GM11168 (cell line): ENCODE data around the gene FGF12.

Experiments used
- in situ Hi-C: fragments of 300-500 bp; cut with MboI; formaldehyde crosslinking; loops from one replicate; pipeline ENCODE4 v1.12.0; 2022; ENCODE audit warnings: low sequenced_read_pairs; ENCODE audit not compliant: unreplicated experiment

FGF12 gene

DNA sequence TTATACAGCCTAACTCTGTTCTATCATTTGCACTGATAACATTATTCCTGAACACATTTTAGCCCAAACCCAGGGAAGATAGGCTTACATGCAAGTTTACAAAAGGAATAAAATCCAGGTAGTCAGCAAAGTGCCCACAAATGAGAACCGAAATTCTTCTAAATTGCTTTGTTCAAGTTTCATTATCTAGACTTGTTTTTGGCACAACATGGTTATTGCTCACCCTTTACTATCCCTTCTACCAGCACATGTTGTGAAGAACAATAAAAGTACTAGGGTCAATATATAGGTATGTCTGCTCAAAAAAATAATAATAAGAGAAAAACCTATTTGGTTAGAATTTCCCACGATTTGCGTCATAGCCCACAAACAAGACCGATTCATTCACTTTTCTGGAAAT is 430.5 kb downstream of the FGF12 start:
- in situ Hi-C loops, result no loop called here

DNA sequence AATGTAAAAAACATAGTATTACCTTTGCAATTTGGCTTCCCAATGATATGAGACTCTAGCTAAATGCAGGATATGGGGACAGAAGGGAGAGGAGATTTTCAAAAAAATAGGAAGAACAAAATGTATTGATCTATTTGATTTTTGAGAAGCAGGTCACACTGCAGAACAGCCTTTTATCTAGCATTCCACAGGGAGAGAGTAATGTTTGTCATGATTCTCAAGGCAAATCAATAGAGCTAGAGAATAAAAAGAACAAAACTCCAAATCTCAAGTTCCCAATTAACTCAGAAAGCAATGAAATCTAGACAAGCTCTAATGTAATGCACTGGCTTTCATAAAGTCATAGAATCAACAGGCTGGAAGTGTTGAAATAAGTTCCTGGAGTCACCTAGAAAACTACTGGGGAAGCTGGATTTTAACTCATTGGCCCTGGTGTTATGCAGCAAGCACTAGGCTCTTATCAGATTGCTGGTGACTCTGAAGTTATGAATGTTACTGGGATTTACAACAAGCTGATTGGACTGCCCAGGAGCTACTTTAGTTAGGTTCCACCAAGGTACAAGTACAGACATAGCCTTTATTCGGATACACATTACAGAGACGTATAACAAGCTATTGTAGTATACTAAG is 442.8 kb downstream of the FGF12 start:
- in situ Hi-C loops, result no loop called here

DNA sequence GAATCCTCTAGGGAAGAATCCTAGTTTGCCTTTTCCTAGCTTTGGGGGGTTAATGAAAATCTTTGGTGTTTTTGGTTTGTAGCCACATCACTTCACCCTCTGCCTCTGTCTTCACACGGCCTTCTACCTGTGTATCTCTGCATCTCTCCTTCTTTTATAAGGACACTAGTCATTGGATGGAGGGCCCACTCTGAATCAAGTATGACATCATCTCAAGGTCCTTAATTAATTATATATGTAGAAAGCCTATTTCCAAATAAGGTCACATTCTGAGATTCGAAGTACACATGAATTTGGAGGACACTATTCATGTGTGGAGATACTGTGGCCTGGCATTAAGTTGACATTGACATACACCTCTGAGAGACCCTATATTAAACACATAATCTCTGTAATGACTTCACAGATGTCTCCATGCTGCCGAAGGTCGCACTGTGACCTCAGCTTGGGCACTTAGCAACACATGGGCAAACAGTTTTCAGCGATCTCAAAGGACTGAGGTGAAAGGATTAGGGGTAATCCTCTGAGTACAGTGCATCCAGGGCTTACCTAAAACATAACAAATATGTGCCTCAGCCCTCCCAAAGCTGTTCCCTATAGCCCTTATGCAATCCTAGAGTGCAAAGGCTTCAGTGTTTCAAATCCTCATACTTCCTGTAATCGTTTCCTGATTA is 446.0 kb downstream of the FGF12 start:
- in situ Hi-C loops, result no loop called here

DNA sequence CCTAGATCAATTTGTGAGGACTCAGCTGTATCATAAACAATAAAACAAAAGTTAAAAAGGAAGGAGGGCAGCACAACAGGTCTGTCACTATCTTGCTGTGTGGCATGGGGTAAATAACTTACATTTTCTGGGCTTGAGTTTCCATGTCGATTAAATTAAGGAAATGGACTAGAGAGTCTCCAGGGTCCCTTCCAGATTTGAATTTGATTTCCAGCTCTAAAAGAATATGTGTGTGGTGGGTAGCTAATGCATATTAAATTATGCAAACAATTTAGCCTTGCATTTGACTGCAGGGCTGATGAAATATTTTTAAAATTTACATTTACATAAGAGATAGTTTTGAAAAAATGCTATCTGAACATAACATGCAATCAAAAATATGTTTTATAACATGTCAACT is 447.7 kb downstream of the FGF12 start:
- in situ Hi-C loops, result no loop called here

DNA sequence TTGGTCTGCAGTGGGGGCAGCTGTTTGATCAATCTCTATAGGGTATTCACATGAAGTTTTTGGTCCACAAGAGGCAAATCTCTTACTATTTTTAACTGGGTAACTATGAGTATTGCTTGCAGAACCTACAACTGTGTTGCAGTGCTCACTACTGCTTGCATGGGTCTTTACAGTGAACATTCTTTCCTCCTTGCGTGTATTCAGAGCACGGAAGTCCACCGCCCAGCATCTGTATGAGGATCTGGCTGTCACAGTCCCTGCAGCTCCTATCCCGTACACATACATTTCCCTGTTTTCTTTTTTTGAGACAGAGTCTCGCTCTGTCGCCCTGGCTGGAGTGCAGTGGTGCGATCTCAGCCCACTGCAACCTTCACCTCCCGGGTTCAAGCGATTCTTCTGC is 449.9 kb downstream of the FGF12 start:
- in situ Hi-C loops, result no loop called here

DNA sequence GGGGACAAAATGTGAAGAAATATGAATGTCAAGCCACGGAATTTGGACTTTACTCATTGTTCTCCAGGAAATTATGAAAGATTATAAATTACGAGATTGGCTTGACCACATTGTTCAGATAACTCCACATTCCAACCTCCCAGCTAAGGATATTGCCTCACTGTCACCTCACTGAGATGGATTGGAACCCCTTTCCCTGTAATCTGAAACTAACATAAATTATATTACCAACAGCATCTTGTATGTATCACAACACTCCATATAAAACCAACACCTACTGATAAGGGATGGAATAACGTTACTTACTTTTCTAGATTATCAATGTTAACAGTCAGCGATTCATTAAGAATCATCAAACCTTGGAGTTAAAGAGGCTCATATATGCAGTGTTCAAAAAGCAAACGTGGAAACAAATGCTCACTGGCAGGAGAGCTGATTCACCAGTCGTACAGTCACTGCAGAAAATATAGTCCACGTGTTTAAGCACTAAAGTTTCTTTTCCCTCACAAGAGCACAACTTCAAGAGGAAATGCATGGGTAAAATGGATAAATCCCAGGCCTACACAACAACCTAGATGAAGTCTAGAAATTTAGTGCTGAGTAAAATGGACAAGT is 451.5 kb downstream of the FGF12 start:
- in situ Hi-C loops, result no loop called here

DNA sequence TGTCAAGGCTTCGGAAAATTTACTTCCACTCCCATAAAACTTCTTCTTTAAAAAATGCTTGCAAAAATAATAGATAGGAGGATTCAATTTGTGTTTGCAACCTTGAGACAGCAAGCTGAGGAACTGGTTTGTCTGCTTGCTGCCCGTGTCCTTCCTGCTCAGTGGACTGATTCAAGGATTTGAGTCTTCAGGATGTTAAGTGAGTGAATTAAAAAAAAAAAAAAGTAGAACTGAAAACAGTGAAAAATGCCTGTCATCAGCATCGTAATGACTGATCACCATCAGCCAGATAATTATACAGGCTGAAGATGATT is 453.7 kb downstream of the FGF12 start:
- in situ Hi-C loops, result no loop called here

DNA sequence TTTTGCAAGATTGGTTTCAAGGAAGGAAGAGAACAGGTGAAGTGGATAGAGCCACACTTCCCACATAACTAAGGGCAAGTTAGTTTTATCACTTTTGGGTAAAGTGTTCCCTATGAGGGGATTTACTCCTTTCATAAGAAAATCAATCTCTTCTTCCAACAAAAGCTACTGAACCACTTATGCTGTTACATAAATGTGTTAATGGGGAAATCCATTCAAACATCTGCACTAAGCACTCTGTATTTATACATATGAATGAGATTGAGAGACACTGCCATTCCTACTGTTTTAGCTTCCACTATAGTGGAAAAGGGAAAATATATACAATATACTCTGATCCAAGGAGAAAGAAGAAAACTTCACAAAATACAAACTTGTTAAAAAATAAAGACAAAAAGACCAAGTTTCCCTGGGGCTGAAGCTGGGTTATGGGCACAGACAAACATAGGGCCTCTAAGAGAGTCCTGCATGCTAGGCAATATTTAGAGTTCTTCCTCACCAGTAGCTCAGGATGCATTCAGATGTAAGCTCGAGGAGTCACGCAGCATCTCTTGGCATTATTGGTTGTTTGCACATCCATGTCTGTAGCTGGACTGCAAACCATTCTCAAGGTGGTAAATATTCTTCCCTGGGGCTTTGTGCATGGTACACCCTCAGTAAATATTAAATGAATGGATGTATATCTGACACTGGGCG is 454.2 kb downstream of the FGF12 start:
- in situ Hi-C loops, result no loop called here

DNA sequence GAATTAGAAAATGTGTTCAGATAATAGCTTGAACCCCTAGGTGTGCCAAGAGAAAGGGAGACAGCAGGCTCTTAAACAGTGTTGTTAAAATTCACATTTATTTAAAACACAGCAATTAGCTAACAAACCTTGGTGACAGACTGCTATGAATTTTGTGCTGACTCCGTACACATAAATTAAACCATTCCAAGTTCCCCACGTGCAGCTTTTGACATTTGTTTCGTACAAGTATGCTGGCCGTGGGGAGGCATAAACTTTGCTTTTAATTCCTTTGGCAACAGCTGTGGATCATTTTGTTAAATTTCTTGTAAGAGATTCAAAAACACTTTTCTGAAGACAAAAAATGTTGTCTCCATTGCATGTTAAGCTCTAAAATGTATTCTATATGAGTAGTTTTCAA is 465.3 kb downstream of the FGF12 start:
- in situ Hi-C loops, result no loop called here

DNA sequence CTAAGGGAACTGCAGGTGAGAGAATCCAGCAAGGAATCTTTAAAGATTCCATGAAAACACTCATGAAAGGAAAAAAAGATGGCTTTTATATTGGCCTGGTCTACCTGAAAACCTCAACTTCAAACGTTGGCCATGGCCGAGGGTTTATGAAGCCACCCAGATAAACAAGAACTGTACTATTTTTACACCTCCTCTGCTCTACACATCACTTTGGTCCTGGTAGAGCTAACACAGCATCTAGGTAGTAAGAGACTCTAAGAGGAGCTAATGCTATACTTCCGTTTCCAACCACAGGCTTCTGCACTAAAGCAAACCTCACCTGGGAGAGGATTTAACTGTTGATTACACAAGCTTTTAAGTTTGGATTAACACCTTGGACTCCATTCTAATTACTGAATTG is 466.2 kb downstream of the FGF12 start:
- in situ Hi-C loops, result no loop called here

DNA sequence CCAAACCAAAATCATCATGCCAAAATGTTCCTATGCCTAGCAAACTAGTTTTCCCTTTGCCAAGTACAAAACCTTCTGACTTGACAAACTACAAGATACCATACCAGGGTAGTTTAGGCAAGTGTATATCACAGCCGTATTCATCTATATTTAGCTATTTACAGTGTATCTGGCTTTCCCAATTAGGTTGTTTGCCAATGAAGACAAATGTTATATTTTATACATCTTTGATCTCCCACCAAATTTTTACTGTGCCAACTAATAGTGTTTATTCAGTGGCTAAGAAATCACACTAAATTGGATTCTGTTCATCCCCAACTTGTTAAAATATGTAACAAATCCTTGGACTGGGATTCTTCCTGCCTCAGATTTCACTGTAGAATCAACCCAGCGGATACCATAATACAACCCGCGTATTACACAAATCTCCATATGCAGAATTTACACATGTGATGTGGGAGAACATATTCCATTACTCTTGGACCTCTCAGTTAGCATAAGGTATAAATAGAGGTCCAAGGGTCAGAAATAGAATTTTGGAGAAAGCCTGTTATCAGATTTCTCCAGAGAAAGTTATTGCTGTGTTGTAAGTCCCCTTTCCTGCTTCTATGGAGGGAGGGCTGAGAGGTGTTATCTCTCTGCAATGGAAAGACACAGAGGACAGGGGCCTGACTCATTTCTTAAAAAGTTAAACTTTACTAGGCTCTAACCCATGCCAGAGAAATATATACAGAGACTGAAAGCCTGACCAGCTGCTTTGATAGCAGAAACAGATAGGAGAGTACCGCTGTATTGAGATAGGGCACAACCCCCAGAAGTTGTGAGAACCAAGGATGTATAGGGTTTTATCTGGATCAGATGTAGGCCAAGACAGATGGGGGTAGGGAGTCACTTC is 467.0 kb downstream of the FGF12 start:
- in situ Hi-C loops, result no loop called here

DNA sequence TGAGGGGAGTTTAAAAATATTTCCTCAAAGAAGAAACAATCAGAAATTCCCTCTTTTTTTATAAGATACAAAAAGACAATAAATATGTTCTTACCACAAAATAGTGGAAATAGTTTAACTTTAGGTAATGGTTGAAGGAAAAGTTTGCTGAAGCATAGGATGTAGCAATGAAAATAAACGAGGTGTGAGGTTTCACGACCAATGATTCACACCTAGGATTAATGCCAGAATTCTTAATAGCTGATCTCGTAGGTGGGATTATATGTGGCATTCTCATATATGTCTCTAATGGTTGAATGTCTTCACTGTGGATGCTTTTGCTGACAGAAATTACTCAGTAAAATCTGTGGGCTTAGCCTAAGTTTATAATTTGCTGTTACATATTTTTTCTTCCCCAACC is 467.7 kb downstream of the FGF12 start:
- in situ Hi-C loops, result no loop called here

DNA sequence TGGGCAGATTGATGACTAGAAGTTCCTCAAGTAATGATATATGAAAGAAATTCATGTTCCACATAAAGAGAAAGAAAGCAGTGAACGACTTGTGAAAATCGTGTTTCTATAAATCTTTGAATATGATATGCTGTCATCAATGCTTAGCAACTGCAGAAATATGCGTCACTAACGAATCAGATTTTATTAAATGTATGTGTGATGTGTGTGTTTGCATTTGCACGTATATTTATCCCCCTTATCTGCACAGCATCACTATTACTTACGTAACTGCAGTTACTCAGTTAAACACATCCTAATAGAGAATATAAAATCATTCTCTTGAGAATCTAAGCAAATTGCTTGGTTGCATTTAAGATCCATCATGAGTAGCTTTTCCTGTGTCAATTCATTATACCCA is 468.6 kb downstream of the FGF12 start:
- in situ Hi-C loops, result no loop called here

DNA sequence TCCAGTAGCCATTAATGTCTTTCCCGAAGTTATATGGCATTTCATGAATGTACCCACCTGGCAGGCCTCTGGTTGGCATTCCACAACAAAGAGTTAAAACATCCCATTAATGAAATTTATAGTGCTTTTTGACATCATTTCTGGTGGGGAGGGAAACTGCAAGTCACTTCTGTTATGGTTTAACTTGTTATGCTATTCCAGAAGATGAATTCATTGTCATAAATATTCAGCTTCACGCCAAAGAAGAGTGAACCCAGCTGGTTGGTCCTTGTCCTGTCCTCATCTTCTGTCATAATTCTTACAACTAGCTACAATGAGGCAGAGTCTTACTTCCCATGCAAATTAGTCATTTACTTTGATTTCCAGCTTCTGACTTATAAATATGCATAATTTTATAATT is 471.5 kb downstream of the FGF12 start:
- in situ Hi-C loops, result no loop called here

DNA sequence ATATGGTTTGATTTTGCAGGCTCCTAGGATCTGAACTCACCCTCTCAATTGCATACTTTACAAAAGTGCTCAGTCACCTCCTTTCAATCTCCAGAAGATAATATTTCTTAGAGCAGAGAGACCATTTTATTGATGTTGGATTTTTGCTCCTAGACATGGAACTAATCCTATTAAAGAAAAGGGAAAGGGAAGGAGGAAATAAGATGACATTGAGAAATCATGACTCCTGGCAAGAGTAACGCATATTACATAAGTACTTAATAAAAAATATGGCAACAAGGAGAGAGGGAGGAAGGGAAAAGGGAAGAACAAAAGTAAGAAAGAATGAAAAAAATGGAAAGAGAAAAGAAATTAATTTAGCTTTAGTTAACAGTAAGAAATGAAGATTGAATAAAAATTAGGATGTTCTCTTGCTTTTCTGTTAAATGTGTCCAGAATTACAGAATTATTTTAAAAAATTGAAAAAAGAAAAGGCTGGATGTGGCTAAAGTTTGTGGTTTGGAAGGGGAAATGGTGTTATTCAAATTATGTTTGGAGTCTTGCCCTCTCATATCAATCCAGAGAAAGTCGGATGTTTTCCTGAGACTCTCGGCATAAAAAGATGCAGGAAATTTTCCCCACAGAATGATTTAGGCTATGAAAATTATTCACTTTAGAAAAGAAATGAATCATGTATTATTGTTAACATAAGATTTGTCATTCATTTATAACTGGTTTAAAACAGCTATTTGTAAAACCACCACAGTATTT is 474.0 kb downstream of the FGF12 start:
- in situ Hi-C loops, result no loop called here

DNA sequence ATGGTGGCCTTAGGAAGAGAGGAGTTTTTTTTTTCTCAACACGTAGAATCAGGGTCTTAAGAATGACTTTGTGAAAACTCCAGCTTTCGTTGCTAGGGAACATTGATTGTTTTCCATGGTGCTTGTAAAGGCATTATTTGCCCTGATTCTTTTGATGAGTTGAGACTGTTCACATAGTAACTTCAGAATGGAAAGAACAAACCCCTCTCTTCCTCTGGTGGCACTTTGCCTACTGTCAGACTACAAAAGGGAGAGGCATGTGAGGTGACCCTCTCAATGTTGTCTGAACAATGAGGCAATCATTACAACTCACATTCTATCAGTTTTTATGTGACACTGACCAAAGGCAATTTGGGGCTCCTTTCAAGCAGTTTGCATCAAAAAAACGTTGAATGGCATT is 477.8 kb downstream of the FGF12 start:
- in situ Hi-C loops, result loop anchor here (25.0 kb wide), 1 partner anchor 637 kb away; no protein-coding TSS in a partner anchor

DNA sequence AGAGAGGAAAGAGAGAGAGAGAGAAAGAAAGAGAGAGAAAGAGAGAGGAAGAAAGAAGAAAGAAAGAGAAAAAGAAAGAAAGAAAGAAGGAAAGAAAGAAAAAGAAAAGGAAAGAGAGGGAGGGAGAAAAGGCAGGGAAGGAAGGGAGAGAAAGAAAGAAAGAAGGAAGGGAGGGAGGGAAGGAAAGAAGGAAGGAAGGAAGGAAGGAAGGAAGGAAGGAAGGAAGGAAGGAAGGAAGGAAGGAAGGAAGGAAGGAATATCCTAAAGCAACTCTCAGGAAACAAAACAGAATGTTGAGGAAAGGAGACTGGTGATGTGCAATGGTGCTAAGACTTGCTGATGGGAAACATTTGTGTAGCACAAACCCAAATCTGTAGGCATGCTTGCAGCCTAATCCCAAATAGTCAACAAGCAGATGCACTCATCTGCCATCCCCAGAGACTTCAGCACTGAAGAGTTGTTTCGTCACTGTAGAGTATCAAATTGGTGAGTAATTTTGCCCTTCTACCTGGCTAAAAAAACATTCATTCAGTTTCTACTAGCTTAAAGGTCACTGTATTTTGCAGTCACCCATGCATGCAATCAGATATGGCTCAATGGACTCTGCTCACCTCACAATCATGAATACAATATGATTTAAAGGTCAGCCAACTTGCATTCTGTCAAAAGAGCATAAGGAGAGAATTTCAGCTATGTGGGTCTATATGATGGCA is 480.3 kb downstream of the FGF12 start:
- in situ Hi-C loops, result loop anchor here (25.0 kb wide), 1 partner anchor 635 kb away; no protein-coding TSS in a partner anchor

DNA sequence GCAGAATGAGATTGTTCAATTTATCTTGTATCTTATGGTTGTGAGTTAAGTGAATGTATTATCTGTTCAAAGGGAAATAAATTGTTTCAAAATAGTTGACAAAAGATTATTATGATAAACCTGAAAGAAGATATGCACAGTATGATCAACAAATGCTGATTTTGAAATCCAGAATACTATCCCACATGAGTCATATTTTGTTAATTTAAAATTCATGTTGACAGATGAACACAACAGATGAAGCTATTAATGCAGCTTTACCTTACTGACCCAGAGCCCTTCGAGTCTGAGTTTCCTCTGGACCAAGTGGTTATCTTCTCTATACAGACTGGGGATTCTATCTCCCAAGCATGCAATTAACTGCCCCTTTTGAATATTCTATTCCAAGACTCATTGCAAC is 482.8 kb downstream of the FGF12 start:
- in situ Hi-C loops, result loop anchor here (25.0 kb wide), 1 partner anchor 632 kb away; no protein-coding TSS in a partner anchor

DNA sequence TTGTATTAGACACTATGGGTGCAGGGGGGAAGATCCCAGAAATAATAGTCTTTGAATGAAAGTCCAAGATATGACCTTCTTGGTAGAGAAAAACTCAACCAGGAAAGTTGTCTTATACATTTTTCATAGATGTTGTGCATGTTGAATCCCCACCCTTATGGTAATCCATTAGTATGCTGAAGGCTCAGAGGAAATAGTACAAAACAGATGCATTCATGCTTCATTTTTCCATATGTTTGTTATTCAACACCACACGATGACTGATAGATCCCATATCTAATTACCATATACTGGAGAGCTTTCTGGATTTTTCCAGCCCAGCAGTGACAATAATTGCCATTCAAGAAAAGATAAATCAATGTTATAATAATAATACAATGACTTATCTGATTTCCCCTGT is 487.4 kb downstream of the FGF12 start:
- in situ Hi-C loops, result loop anchor here (25.0 kb wide), 1 partner anchor 628 kb away; no protein-coding TSS in a partner anchor
